Brain pericyte (primary cell): ENCODE measurements around the gene CDC42EP2.
A peak's percentile ranks its signal among the peaks of the same experiment; 100 is the strongest.
"Not testable (repeated sequence)": the region's sequence is repeated elsewhere in the genome, so short reads cannot be mapped to it uniquely, and the experiment has no call there.

Experiments
- DNase-seq: peaks from one replicate; pipeline ENCODE4 v3.0.0-alpha.2; 2012; ENCODE audit warnings: low read depth, low spot score

CDC42EP2 gene

DNA sequence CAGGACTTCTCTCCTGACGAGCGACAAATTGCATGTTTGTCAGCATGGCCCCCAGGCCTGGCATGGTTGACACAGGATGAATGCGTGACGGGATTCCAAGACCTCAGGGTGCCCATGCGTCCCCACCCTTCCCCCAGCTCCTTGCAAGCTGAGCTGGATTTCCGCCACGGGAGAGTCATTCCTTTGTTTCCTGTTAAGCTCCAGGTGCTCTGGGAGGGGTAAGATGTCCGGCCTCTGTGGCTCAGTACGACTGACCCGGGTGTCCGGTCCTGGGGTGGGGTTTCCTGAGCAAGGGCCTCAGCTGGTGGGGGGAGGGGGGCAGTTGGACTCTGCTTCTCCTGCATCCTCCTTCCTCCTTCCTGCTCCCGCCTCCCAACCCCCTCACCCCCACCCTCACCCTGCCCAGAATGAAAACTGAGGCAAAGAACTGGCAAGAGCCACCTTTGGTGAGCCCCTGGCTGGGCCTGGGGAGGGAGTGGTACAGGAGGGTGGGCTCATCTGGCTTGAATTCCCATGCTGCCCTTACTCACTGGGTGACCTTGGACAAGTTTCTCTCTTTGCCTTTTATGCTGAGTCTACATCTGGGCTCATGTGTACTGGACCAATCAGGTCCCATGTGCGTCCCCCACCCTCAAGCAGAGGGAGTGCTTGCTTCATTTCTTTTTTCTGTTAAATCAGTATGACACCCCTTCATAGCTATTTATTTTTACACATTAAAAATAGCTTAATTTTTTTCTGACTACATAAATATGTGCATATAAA is 2.5 kb downstream of the CDC42EP2 start:
- DNase-seq = no peak

GRCh38 chr11:65320386-65321075 is 5.9 kb downstream of the CDC42EP2 start:
- DNase-seq = no peak

DNA sequence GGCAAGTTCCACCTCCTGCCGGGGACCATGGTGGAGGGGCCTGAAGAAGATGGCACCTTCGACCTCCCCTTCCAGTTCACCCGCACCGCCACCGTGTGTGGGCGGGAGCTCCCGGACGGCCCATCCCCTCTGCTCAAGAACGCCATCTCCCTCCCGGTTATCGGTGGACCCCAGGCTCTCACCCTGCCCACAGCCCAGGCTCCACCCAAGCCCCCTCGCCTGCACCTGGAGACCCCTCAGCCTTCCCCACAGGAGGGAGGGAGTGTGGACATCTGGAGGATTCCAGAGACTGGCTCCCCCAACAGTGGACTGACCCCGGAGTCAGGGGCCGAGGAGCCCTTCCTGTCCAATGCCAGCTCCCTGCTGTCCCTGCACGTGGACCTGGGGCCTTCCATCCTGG is 6.4 kb downstream of the CDC42EP2 start:
- DNase-seq = no peak

DNA sequence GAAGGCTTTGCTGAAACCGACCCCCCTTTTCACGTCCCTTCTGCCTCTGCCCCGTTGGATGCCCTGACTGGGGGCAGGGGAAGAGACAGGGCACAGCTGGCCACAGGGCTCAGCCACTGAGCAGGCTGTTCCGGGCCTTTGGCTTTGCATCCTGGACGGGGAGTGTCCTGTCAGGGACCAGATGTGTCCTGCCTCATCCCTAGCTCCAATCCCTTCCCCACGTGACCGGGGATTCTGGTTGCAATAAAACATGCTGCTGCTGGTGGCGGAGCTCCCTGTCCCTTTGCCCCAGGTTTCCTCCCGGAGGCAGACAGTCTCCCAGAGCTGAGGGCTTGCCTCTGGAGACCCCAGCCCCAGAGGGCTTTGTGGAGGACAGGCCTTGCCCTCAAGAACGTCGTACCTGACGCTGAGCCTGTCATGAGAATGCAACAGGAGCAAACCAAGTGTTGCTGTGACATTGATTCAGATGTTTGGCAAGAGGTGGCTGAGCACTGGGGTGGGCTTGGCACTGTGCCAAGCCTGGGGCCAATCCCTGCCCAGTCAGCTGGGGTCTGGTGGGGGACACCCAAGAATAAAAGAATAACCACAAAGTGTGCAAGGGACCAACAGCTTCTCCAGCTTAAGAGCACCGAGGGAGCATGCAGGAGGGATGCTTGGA is 7.3 kb downstream of the CDC42EP2 start:
- no peak for DNase-seq

DNA sequence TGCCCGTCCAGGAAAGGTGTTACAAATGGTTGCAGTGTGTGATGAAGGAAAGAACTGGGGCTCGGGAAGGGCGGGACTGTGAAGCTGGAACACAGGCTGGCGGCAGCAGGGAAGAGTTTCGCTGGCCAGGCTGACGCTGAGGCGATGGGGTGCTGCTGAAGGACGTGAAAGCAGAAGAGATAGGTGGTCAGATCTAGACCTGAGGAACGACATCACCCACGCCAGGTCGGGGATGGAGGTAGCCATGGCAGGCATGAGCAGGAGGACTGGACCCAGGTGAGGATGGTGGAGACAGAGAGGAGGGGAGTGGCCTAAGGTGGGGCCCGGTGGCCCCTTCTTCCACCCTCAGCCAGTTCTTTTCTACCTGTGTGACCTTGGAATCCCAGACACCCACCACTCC is 9.1 kb downstream of the CDC42EP2 start:
- no peak for DNase-seq

GRCh38 chr11:65325435-65325834 is 10.8 kb downstream of the CDC42EP2 start:
- no peak for DNase-seq

- no peak for DNase-seq
These were observed 12.4 kb downstream of the CDC42EP2 start for GRCh38 chr11:65327021-65327420.

DNA sequence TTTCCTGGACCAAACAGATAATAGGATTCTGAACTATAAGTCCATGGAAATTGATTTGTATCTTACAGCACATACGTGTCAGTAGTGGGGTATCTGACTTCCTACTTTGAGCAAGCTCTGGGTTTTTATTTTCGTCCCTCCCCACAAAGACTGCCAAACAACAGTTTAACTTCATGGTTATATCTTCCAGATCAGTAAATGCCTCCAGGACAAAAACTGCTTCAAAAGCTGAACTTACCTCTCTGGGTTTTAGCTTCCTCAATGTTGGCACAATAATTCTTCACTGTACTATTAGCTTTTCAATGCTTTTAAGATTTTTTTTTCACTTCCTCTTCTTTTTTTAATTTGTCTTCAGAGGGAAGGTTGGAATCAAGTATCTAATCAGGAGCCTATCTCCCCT is 14.8 kb downstream of the CDC42EP2 start:
- no peak for DNase-seq

- DNase-seq = no peak
These were observed 15.3 kb downstream of the CDC42EP2 start for GRCh38 chr11:65329944-65330403.

DNA sequence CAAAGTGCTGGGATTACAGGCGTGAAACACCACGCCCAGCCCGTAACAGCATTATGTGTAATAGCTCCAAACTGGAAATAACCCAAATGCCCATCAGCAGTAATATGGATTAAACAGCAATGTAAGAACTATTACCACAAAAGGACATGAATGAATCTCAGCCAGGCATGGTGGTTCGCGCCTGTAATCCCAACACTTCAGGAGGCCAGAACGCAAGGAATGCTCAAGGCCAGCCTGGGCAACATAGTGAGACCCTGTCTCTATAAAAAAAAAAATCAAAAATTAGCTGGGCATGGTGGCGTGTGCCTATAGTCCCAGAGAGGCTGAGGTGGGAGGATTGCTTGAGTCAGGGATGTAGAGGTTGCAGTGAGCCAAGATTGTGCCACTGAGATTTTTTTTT is 15.9 kb downstream of the CDC42EP2 start:
- no peak for DNase-seq

DNA sequence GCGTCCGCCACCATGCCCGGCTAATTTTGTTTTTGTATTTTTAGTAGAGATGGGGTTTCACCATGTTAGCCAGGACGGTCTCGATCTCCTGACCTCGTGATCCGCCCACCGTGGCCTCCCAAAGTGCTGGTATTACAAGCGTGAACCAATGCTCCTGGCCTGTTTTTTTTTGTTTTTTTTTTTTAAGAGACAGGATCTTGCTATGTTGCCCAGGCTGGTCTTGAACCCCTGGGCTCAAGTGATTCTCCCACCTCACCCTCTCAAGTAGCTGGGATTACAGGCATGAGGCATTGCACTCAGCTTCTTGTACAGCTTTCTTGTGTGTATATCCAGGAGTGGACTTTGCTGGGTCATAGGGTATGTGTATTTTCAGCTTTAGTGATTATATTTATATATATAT is 17.9 kb downstream of the CDC42EP2 start:
- not testable (repeated sequence) for DNase-seq

DNA sequence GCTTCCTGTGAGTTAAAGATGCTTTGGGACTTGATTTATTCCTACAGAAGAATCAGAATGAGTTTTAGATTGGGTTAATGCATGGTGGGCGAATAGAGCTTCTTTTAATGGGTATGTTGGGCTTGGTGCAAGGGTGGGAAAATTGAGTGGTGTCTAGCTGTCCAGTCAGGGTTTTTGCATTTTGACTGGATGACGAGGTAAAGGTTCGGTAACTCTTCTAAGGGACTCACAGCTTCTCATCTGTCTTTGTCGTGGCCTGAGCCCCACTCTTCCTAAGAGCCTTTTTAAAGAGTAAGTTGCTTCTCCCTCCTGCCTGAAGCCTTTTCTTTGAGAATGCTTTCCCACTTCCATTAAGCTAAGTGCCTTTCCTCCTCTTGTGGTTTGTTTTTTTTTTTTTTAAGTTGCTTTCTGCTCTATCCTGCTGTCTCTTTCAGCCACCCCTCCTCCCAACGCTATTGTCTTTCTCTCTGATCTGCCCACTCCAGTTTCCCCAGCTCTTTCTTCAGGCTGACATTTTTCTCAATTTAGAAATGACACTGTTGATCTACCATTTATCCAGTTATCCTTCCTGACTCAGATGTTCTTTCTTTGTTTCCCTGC is 20.1 kb downstream of the CDC42EP2 start:
- DNase-seq = no peak

DNA sequence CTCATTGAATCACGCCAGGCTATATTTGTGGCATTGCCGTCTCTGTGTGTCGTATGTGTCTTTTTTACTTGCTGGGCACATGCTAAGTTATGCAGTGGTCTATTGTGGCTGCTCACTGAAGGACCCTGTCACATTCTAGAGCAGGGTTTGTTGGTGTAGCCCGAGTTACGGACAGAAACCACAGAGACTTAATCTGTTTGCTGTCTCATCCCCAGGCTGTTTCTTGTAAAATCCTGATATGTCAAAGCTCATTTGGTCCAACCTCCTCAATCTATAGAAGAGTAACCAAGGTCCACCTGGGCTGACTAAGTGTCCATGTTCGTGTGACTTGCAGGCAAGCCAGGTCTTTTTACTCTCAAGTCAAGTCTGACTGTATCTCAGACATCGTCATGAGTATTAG is 24.0 kb downstream of the CDC42EP2 start:
- DNase-seq = no peak

- DNase-seq = no peak
These were observed 25.6 kb downstream of the CDC42EP2 start for GRCh38 chr11:65340226-65340625.

- no peak for DNase-seq
These were observed 27.2 kb downstream of the CDC42EP2 start for GRCh38 chr11:65341856-65342255.

GRCh38 chr11:65351511-65351910 is 36.8 kb downstream of the CDC42EP2 start:
- no peak for DNase-seq

DNA sequence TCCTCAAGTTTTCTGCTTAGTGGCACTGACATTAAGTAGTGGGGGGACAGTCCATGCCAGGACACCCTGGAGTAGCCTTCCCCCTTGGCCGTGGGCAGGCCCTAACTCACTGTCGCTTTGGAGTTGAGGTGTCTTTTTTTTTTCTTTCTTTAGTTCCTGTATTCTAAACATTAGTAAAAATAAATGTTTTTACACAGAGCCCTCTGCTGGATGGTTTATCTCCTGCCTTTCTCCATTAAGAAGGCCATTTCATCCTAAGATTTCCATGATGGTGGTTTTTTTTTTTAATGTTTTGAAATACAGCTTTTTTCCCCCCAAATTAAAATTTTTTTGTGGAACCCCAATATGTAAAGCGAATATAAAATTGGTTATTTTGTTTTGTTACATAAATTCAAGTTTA is 38.1 kb downstream of the CDC42EP2 start:
- DNase-seq = no peak

DNA sequence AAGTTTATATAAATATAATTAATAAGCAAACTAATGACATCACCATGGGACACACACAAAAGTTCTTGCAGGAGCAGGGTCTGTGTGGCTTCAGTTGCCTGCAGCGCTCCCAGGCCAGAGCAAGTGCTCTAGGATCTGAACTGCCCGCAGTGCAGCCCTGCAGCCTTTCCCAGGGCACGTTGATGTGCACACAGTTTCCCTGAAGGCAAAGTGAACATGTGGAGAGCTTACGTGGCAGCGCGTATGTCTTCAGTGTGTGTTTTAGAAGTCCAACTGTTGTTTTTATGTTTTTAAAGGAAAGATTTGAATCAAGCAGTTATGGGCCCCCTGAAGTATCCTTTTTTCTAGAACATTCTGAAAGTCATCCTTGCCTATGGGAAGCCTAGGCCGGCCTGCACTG is 38.7 kb downstream of the CDC42EP2 start:
- DNase-seq = no peak

DNA sequence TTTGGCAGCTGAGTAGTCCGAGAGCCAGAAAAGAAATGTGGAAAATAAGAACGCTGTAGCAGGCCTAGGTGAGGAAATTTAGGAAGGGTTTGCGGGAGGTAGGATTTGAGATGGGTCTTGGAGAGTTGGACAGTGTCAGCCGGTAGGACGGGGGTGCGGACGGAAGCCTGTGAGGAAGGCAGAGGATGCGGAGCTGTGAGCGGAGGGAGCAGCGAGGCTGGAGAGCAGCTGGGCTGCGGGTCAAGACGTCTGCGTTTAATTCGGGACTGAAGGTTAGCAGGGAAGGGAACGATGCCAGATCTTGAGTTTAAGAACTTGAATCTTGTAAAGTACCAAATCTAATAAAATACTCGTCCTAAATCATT is 39.2 kb downstream of the CDC42EP2 start:
- DNase-seq = no peak

- DNase-seq = peak; percentile 79
These were observed 39.8 kb downstream of the CDC42EP2 start, which contains the start of gene TIGD3 for GRCh38 chr11:65354265-65355012. Gene TIGD3, plus strand, starts transcription at chr11:65354751. Its CDS starts 1,058 bp downstream, at chr11:65355809.

- DNase-seq = no peak
These were observed 40.5 kb downstream of the CDC42EP2 start for GRCh38 chr11:65355013-65355775.
